ENCODE results near the gene TERC. TPM values are rescaled to one million over a fixed set of nuclear protein-coding genes. Genes with fewer than 3 reads are reported as not detected.

The TERC gene
- total RNA-seq, 1 donor from 2014 or later = 2.9 TPM

DNA sequence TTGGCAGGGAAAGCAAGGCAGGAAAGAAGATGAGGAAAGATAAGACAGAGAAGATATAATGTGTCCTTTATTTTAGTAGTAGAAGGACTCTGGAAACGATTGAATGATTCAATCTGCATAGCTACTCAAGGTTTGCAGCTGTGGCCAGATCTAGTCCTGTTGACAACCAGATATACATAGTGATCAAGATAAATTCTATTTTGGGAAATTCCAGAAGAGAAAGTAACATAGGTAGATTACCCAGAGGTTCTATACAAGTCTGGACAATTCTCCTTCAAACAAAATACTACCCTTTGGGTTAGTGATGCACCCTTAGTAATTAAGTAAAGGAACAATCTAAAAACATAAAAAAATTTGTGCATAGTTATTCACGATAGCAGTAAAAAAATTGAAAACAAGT, 9.4 kb downstream of the TERC start:
- Histone ChIP-seq H3K9me3 (no peaks in the 10 kb centered on the region), H3K4me1 (no peaks in the 10 kb centered on the region), H3K27me3 (ENCODE audit: low read depth) (peaks cover 7% of the 10 kb centered on the region), H3K27ac (no peak overlapping the region), H3K36me3 (no peaks in the 10 kb centered on the region), H3K4me3 (no peak overlapping the region)
- intact Hi-C loops (cut with DNase I) = no loop called here
- ATAC-seq = no peak
- TF ChIP-seq, protein P1, sequence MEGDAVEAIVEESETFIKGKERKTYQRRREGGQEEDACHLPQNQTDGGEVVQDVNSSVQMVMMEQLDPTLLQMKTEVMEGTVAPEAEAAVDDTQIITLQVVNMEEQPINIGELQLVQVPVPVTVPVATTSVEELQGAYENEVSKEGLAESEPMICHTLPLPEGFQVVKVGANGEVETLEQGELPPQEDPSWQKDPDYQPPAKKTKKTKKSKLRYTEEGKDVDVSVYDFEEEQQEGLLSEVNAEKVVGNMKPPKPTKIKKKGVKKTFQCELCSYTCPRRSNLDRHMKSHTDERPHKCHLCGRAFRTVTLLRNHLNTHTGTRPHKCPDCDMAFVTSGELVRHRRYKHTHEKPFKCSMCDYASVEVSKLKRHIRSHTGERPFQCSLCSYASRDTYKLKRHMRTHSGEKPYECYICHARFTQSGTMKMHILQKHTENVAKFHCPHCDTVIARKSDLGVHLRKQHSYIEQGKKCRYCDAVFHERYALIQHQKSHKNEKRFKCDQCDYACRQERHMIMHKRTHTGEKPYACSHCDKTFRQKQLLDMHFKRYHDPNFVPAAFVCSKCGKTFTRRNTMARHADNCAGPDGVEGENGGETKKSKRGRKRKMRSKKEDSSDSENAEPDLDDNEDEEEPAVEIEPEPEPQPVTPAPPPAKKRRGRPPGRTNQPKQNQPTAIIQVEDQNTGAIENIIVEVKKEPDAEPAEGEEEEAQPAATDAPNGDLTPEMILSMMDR (IDR thresholded peaks at IDR 0.05) = no peak
- DNase-seq = no peak

- Histone ChIP-seq H3K27me3 (ENCODE audit: low read depth) (peaks cover 12% of the 10 kb centered on the region), H3K36me3 (no peaks in the 10 kb centered on the region), H3K9me3 (no peaks in the 10 kb centered on the region), H3K27ac (no peak overlapping the region), H3K4me3 (no peak overlapping the region), H3K4me1 (no peaks in the 10 kb centered on the region)
- no peak for ATAC-seq
- TF ChIP-seq, protein P1 (IDR thresholded peaks at IDR 0.05) = no peak
- intact Hi-C loops (cut with DNase I) = no loop called here
- no peak for DNase-seq
Measured at GRCh38 chr3:169754711-169755110, 10.1 kb downstream of the TERC start.

DNA sequence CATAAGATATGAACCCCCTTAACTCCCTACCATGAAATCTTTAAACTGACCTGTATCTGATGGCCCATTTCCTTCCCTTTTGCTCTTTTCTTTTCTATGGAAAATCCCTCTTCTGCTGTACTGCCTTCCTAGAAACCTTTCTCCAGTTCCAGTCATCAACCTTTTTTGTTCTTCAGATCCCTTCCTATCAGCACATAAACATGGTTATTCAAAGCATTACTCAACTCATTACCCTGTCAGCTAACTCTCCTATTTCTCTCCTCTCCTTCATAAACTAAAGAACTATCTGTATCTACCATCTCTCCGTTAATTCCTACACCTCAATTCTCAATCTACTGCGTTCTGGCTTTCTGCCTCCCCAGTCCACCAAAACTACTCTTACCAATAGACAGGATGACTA, 13.0 kb downstream of the TERC start:
- no peaks in the 10 kb centered on the region for H3K36me3 ChIP-seq
- DNase-seq = no peak
- TF ChIP-seq, protein P1 (IDR thresholded peaks at IDR 0.05) = no peak
- H3K9me3 ChIP-seq = no peaks in the 10 kb centered on the region
- intact Hi-C loops (cut with DNase I) = no loop called here
- no peak overlapping the region for H3K27ac ChIP-seq
- H3K4me3 ChIP-seq = no peak overlapping the region
- H3K4me1 ChIP-seq = no peaks in the 10 kb centered on the region
- H3K27me3 ChIP-seq (ENCODE audit: low read depth) = peaks cover 12% of the 10 kb centered on the region
- ATAC-seq = no peak

DNA sequence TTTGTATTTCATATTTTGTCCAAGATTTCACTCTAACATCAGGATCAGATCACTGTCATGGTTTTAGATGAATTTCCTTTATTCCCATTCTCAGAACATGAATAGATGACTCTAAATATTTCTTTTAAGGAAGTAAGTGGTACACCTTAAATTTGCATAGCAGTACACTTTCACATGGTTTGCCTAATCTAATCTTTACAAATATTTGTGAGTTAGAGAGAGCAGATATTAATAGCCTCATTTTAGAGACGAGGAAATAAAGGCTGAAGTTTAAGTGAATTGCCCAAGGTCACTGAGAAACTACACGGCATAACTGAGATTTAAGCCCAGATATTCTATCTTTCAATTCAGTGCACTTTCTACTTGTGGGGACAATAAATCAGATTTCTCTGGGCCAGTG, 14.2 kb downstream of the TERC start:
- H3K4me1 ChIP-seq = no peaks in the 10 kb centered on the region
- ATAC-seq (no peak), DNase-seq (no peak)
- peaks cover 12% of the 10 kb centered on the region for H3K27me3 ChIP-seq (ENCODE audit: low read depth)
- H3K27ac ChIP-seq = no peak overlapping the region
- H3K9me3 ChIP-seq = no peaks in the 10 kb centered on the region
- TF ChIP-seq, protein P1 (IDR thresholded peaks at IDR 0.05) = no peak
- intact Hi-C loops (cut with DNase I) = no loop called here
- no peak overlapping the region for H3K4me3 ChIP-seq
- H3K36me3 ChIP-seq = no peaks in the 10 kb centered on the region

DNA sequence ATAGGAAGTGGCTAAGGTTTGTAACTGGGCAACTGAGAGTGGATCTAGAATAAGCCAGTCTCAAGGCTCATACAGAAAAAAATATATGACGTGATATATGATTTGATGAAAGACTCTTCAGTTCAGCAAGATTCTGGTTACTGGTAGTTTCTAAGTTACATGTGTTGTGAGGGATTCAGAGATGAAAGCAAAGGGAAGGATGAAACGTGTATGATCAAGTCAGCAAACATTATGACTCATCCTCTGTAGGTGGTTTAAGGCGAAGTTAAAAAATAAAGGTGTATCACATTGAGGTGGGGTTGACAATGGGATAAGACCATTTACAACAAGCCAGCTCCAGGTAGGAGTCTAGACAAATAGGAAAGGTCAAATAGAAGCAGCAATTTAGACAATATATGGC, 16.2 kb downstream of the TERC start:
- H3K4me1 ChIP-seq = no peaks in the 10 kb centered on the region
- ATAC-seq = no peak
- no peaks in the 10 kb centered on the region for H3K9me3 ChIP-seq
- intact Hi-C loops (cut with DNase I) = no loop called here
- H3K27me3 ChIP-seq (ENCODE audit: low read depth) = peaks cover 12% of the 10 kb centered on the region
- no peaks in the 10 kb centered on the region for H3K36me3 ChIP-seq
- no peak overlapping the region for H3K27ac ChIP-seq
- no peak overlapping the region for H3K4me3 ChIP-seq
- no peak for DNase-seq
- TF ChIP-seq, protein P1 (IDR thresholded peaks at IDR 0.05) = no peak

DNA sequence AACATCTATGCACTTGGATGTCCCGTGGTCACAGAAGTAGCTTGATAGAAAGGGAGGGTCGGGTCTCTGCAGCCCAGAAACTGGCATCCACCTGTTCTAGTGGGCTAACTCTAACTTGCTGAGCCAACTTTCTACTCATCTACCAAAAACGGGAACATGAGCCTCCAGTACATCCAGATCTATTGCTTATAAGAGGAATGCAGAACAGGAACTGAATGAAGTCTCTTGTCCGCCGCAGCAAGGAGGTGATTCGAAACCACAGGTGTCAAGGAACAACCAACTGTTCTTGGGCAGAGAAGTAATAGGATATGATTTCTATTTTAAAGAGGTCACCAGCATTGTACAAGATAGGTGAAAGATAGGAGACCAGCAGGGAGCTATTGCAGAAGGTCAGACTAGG, 17.9 kb downstream of the TERC start:
- no peaks in the 10 kb centered on the region for H3K9me3 ChIP-seq
- intact Hi-C loops (cut with DNase I) = no loop called here
- TF ChIP-seq, protein P1 (IDR thresholded peaks at IDR 0.05) = no peak

More for the DNA sequence above, 17.9 kb downstream of the TERC start:
- peaks cover 8% of the 10 kb centered on the region for H3K27me3 ChIP-seq (ENCODE audit: low read depth)
- no peaks in the 10 kb centered on the region for H3K36me3 ChIP-seq
- H3K4me3 ChIP-seq = no peak overlapping the region
- no peak overlapping the region for H3K27ac ChIP-seq
- ATAC-seq (no peak), DNase-seq (no peak)
- H3K4me1 ChIP-seq = no peaks in the 10 kb centered on the region
